Neural progenitor cell (in vitro differentiated cells): ENCODE measurements around the gene STK32B. TPM values are rescaled to one million over a fixed set of nuclear protein-coding genes. Genes with fewer than 3 reads are reported as not detected.

ENCODE experiments used
- DNase-seq: peaks from one replicate; pipeline ENCODE4 v3.0.0-alpha.2; 2016; ENCODE audit warnings: low spot score
- H2AFZ ChIP-seq: fragments of 200-600 bp; sonication (generic); replicated peaks from 2 replicates; pipeline ENCODE4 v1.6.1; 2016; ENCODE audit warnings: antibody characterized with exemption
- H3F3A ChIP-seq: fragments of 200-600 bp; sonication (generic); 2 replicates; pipeline ENCODE4 v1.6.1; 2016; ENCODE audit warnings: antibody characterized with exemption, low read depth
- H3K27ac ChIP-seq: fragments of 200-600 bp; sonication (generic); 2 replicates; pipeline ENCODE4 v1.5.1; 2016; ENCODE audit warnings: mild to moderate bottlenecking
- H3K27me3 ChIP-seq: fragments of 200-600 bp; sonication (generic); 2 replicates; pipeline ENCODE4 v1.6.1; 2016; ENCODE audit warnings: mild to moderate bottlenecking, moderate library complexity
- H3K36me3 ChIP-seq: fragments of 200-600 bp; sonication (generic); 2 replicates; pipeline ENCODE4 v1.5.1; 2016
- H3K4me1 ChIP-seq: fragments of 200-600 bp; sonication (generic); 2 replicates; pipeline ENCODE4 v1.6.1; 2016; ENCODE audit warnings: mixed run types
- H3K4me2 ChIP-seq: fragments of 200-600 bp; sonication (generic); 2 replicates; pipeline ENCODE4 v1.6.1; 2016
- H3K4me3 ChIP-seq: fragments of 200-600 bp; sonication (generic); 2 replicates; pipeline ENCODE4 v1.5.1; 2016
- H3K79me2 ChIP-seq: fragments of 200-600 bp; sonication (generic); 2 replicates; pipeline ENCODE4 v1.6.1; 2016; ENCODE audit warnings: low read depth
- H3K9ac ChIP-seq: fragments of 200-600 bp; sonication (generic); 2 replicates; pipeline ENCODE4 v1.6.1; 2016
- H3K9me3 ChIP-seq: fragments of 200-600 bp; sonication (generic); 2 replicates; pipeline ENCODE4 v1.5.1; 2016; ENCODE audit warnings: low read depth
- H4K20me1 ChIP-seq: fragments of 200-600 bp; sonication (generic); 2 replicates; pipeline ENCODE4 v1.6.1; 2016; ENCODE audit warnings: low read depth
- H3K27ac Mint-ChIP-seq: 3 replicates; pipeline ENCODE4 v1.8.0; 2021; ENCODE audit warnings: mixed read lengths
- H3K27me3 Mint-ChIP-seq: 2 replicates; pipeline ENCODE4 v1.8.0; 2022; ENCODE audit warnings: low read depth, mild to moderate bottlenecking, inconsistent platforms, moderate library complexity, mixed read lengths; ENCODE audit not compliant: insufficient read depth
- H3K36me3 Mint-ChIP-seq: 3 replicates; pipeline ENCODE4 v1.8.0; 2021; ENCODE audit warnings: mixed read lengths
- H3K4me1 Mint-ChIP-seq: 3 replicates; pipeline ENCODE4 v1.8.0; 2021; ENCODE audit warnings: mixed read lengths
- H3K4me3 Mint-ChIP-seq: 3 replicates; pipeline ENCODE4 v1.8.0; 2021; ENCODE audit warnings: mild to moderate bottlenecking, moderate library complexity, mixed read lengths
- H3K9me3 Mint-ChIP-seq: 3 replicates; pipeline ENCODE4 v1.8.0; 2020; ENCODE audit warnings: mixed read lengths
- EZH2 ChIP-seq: fragments of 200-600 bp; sonication (generic); IDR thresholded peaks from 2 replicates; pipeline ENCODE4 v1.6.1; 2017; ENCODE audit warnings: antibody characterized with exemption, mild to moderate bottlenecking, moderate library complexity
- EZH2phosphoT487 ChIP-seq: fragments of 200-600 bp; sonication (generic); IDR thresholded peaks from 2 replicates; pipeline ENCODE4 v1.6.1; 2017; ENCODE audit warnings: antibody characterized with exemption
- small RNA-seq: library from RNA; depleted of rRNA; stranded (forward); fragments of <200 nt; gene quantifications from one replicate; pipeline ENCODE3, GENCODE V24; 2015
- total RNA-seq: library from RNA; depleted of rRNA; stranded (reverse); fragments of >200 nt; gene quantifications from 2 replicates; pipeline ENCODE4 v1.2.3, GENCODE V29; 2015; ENCODE audit warnings: low replicate concordance
- TF ChIP-seq, protein P1 (sequence below): fragments of 200-600 bp; sonication (generic); IDR thresholded peaks from 2 replicates; pipeline ENCODE4 v1.5.1; 2017; ENCODE audit warnings: antibody characterized with exemption, mild to moderate bottlenecking

Gene STK32B
- total RNA-seq, 1 donor from 2014 or later: 2.5 TPM

- H3F3A ChIP-seq: no peaks in the 10 kb centered on the region
- no peak overlapping the region for H3K4me2 ChIP-seq
- no peak overlapping the region for H3K4me3 ChIP-seq
- no peaks in the 10 kb centered on the region for H3K27me3 ChIP-seq
- Mint-ChIP-seq H3K27me3 (no peaks in the 10 kb centered on the region), H3K9me3 (peaks cover 14% of the 10 kb centered on the region), H3K4me3 (no peak overlapping the region), H3K27ac (no peak overlapping the region), H3K4me1 (no peaks in the 10 kb centered on the region), H3K36me3 (peaks cover 2% of the 10 kb centered on the region)
- H3K9me3 ChIP-seq: no peaks in the 10 kb centered on the region
- no peaks in the 10 kb centered on the region for H4K20me1 ChIP-seq
- no peaks in the 10 kb centered on the region for H3K4me1 ChIP-seq
- no peak overlapping the region for H2AFZ ChIP-seq
- no peak for DNase-seq
- no peaks in the 10 kb centered on the region for H3K79me2 ChIP-seq
- H3K27ac ChIP-seq: no peak overlapping the region
- TF ChIP-seq, protein P1, sequence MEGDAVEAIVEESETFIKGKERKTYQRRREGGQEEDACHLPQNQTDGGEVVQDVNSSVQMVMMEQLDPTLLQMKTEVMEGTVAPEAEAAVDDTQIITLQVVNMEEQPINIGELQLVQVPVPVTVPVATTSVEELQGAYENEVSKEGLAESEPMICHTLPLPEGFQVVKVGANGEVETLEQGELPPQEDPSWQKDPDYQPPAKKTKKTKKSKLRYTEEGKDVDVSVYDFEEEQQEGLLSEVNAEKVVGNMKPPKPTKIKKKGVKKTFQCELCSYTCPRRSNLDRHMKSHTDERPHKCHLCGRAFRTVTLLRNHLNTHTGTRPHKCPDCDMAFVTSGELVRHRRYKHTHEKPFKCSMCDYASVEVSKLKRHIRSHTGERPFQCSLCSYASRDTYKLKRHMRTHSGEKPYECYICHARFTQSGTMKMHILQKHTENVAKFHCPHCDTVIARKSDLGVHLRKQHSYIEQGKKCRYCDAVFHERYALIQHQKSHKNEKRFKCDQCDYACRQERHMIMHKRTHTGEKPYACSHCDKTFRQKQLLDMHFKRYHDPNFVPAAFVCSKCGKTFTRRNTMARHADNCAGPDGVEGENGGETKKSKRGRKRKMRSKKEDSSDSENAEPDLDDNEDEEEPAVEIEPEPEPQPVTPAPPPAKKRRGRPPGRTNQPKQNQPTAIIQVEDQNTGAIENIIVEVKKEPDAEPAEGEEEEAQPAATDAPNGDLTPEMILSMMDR: no peak
- no peak for TF ChIP-seq EZH2
- TF ChIP-seq EZH2phosphoT487: no peak
- no peak overlapping the region for H3K9ac ChIP-seq
- H3K36me3 ChIP-seq: no peaks in the 10 kb centered on the region
Measured at GRCh38 chr4:5547651-5548249, 496.5 kb downstream of the STK32B start.

Small RNAs within 50 kb of the gene (small RNA-seq; reads per million reads assigned to genes)
- gene RF00019: not detected

Other genes starting within 250 kb of the STK32B start
- gene MSX1, start 191.8 kb upstream of the STK32B start, total RNA-seq: 0.65 TPM in 1 of 2 replicates, not detected in the other
- 1.1 and 3.1 TPM in 2 replicates for gene CYTL1, start 32.0 kb upstream of the STK32B start, total RNA-seq